ENCODE measurements around the gene GHSR.

GHSR gene, protein sequence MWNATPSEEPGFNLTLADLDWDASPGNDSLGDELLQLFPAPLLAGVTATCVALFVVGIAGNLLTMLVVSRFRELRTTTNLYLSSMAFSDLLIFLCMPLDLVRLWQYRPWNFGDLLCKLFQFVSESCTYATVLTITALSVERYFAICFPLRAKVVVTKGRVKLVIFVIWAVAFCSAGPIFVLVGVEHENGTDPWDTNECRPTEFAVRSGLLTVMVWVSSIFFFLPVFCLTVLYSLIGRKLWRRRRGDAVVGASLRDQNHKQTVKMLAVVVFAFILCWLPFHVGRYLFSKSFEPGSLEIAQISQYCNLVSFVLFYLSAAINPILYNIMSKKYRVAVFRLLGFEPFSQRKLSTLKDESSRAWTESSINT

DNA sequence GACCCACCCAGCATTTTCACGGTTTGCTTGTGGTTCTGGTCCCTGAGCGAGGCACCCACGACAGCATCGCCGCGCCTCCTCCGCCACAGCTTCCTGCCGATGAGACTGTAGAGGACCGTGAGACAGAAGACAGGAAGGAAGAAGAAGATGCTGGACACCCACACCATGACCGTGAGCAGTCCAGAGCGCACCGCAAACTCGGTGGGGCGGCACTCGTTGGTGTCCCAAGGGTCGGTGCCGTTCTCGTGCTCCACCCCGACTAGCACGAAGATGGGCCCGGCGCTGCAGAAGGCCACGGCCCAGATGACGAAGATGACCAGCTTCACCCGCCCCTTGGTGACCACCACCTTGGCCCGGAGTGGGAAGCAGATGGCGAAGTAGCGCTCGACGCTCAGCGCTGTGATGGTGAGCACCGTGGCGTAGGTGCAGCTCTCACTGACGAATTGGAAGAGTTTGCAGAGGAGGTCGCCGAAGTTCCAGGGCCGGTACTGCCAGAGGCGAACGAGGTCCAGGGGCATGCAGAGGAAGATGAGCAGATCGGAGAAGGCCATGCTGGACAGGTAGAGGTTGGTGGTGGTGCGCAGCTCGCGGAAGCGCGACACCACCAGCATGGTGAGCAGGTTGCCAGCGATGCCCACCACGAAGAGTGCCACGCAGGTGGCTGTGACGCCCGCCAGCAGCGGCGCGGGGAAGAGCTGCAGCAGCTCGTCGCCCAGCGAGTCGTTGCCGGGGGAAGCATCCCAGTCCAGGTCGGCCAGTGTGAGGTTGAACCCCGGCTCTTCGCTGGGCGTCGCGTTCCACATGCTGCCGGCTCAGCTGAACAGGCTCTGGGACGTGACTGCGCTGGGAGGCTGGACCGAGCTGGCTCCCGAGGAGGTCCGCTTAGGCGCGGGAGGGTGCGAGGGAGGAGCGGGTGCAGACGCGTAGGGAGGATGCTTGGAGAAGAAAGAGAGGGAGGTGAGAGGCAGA, at the start of gene GHSR:
GHSR (minus strand) TSS at position 846 of the 969 bp plus-strand sequence; CDS start at position 803, 43 bp downstream.
- DNase-seq = no peak

DNA sequence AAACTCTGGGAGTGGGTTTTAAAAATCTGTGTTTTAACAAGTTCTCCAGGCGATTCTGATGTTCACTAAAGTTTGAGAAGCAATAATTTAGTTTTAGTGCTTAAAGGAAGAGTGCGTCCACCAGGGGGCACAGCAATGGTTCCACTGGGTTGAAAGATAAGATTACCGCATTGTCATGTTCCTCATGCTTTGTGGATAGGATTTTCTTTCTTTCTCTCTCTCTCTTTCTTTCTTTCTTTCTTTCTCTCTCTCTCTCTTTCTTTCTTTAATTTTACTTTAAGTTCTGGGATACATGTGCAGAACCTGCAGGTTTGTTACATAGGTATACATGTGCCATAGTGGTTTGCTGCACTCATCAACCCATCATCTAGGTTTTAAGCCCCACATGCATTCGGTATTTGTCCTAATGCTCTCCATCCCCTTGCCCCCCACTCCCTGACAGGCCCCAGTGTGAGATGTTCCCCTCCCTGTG, 42.0 kb upstream of the GHSR start:
- DNase-seq = peak; percentile 69

DNA sequence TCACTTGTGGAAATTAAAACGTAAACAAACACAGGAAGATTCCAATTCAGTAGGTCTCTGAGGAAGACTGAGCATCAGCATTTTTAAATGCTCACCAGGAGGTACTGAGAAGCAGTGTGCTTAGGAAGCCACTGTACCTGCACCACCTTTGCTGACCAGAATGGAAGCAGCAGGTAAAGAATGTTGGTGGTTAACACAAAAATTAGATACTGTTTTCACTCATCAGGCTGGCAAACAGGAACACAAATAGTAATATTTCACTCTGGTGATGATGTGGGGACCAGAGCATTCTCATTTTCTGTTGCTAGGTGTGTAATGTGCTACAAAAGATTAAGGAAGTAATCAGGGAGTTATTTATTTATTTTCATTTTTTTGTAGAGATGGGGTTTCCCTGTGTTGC, 29.9 kb upstream of the GHSR start:
- no peak for DNase-seq

DNA sequence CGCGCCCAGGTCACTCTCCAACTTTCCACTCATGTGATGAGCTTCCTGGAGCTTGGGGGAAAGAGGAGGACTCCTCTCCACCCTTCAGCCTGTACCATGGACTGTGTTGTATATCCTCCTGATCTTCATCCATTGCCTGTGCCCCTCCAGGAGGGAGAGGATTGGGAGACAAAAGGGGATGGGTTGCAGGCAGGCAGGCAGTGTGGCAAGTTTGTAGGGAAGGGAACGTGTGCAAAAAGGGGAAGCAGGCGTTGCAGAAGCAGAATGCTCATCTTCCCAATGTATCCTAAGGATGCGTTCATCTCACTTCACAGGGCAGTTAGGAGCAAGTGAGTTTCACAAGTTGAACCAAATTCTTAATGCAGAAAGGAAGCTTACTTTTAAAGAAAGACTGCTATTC, 28.1 kb upstream of the GHSR start:
- no peak for DNase-seq

DNA sequence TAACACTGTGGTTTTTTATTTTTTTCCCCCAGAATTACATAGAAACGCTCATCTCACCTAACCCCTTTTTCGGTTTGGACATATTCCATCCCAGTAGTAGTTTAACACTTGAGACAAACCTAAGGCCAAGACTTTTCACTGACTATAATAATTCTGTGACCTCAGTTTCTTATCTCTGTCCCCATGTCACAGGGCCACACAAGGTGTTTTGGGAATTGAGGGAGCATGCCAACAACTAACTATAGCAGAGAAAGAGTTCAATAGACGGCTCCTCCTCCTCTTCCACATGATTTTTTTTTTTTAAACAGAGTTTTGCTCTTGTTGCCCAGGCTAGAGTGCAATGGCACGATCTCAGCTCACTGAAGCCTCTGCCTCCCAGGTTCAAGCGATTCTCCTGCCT, 27.4 kb upstream of the GHSR start:
- DNase-seq = no peak

DNA sequence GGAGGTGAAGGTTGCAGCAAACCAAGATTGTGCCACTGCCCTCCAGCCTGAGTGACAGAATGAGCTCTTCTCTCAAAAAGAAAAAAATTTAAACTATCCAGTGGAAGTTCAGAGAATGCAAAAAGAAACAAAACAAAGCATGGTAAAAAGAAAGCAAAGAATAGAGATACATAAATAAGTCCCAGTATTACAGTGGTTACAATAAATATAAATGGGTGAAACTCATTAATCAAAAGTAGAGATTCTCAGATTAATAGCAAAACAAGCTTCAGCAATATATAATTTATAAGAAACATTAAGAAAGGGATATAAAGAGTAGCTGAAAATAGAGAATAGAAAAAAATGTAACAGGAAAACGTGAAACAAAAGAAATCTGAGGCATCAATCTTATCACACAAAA, 23.6 kb upstream of the GHSR start:
- DNase-seq = no peak

DNA sequence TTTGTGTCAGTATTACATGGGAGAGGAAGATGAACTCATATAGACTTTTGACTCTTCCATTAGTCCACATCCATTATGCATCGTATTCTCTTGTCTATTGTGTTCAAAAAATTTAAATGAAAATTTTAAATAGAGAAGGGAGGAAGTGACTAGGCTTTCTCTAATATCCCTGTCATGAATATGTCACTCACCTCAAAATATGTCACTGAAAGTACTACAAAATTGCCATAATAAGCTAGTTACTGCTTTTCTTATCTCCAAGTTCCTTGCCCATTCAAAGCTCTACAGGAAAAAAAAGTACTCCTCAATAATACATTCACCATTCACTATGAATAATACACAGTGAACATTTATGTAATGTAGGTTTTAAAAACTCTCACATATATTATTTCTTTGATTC, 22.3 kb upstream of the GHSR start:
- DNase-seq = no peak

DNA sequence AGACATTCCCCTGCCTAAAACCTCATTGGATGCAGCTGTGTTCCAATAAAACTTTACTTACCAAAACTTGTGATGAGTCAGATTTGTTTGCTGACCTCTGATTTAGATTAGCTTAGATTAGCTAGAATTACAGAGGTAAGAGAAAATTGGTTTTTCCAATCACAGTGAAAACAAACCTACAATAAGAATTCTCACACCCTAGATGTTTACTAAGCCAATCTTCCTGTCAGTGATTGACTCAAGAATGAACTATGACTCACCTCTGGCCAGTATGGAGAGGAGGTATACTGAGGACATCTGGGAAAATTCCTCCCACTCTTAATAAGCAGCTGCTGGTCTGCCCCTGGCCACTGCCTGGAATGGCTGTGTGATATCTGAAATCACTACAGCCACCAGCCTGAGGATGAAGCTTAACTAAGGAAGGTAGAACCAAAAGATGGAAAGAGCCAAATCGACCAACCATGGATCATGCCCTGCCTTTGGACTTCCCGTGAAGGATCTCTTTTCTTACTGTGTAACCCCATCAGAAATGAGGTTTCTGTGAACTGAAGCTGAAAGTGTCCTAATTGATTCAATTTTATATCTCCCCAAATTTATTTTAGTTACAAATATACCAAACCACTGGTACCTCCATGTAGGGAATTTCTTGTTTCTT, 19.0 kb upstream of the GHSR start:
- DNase-seq = no peak

DNA sequence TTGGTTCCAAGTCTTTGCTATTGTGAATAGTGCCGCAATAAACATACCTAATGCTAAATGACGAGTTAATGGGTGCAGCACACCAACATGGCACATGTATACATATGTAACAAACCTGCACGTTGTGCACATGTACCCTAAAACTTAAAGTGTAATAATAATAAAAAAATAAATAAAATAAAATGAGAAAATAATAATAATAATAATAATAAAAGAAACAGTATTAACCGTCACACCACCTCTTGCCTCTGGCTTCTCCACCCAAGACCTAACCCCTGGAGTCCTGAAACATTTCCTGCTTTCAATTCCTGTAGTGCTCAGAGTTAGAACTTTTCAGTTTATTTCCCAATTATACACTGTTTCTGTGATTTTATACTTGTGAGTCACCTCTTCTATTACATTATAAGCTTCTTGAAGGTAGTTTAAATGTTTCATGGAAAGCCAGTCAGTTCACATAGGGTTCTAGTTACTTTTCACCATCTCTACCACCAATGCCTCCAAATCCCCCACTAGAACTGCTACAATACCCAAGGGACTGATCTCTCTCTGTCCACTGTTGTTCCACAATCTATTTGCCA, 18.4 kb upstream of the GHSR start:
- DNase-seq = no peak

DNA sequence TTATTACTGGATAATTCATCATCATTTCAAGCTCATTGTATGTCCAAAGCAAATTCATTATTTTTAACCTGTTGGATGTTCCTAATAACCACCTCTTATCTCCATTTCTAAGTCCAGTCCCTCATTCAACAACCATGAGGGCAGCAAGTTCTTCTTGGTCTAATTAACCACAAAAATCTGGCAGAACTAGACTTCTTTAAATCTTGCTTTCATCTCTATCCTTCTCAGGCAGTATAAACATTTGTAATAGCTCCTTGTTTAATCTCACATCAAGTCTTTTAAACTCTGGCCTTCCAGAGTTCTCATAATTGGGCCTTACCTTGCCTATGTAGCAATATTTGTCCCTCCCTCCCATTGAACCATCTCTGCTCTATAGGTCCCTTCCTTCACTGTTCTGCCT, 17.0 kb upstream of the GHSR start:
- DNase-seq = no peak

DNA sequence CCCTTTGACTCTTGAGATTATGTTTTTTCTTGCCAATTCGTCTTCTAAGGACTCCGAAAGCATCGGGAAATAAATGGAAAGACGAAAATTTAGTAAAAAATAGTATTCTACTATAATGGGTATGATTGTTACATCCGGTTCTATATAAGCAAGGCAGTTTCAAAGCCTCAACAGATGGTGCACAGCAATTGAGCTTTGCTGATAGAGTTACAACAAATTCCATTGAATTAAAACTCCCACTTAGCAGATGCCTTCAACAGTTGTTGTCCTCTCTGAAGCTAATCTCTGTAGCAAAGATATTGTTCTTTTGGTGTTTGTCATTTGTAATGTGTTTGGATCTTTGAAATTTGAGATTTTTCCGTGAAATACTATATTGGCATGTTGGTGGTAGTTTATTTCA, 16.1 kb upstream of the GHSR start:
- DNase-seq = no peak

DNA sequence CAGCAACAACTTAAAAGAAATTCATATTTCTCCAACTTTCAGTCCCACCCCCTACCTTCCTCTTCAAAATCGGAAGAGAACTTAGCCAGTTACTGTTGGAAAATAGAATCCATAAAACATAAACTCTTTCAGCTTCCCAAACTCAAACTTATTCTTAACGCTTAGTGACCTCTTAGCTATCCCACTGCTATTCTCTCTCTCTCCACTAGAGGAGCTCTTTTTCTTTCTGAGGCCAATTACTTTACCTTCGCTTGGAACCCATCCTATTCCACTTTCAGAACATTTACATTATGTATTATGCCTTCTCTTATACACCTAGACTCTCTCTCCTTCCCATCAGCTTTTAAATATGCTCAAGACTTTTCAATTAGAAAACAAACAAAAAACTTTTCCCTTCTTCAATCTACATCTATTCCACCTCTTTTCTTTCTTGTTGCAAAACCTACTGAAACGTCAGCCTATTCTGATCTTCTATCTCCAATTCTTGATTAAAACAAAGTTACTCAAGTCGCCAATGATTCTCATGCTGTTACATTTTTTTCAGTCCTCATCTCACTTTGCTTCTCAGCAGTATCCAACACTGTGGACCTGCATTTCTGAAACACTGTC, 13.4 kb upstream of the GHSR start:
- DNase-seq = no peak

DNA sequence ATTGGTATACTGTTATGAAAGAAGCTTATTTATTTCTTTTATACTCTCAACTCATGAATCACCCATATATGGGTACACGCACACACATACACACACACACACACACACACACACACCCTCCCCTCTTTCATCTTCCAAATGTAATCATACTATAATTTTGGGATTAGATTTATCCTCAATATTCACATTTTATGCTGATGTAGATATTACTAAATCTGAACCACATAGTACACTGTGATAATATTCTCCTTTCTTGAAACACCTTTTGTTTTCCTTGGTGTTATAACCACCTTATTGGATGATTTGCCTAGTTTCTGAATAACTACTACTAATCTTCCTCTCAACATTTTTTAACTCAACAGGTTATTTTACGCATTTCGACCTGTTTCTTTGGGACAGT, 8.1 kb upstream of the GHSR start:
- DNase-seq = no peak

DNA sequence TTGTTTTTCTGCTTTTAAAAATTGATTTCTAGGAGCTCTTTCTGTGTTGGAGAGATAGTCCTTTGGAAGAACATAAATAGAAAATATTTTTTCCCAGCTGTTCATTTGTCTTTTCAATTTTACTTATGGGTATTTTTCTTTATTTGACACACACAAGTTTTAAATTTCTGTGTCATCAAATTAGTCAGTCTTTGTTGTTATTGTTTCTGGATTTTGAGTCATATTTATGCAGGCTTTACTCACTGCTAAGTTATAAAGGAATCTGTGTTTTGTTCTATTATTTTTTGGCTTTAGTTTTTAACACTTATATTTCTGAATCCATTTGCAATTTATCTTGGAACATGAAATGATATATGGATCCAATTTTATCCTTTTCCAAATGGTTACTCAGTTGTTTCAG, 5.9 kb upstream of the GHSR start:
- DNase-seq = no peak

DNA sequence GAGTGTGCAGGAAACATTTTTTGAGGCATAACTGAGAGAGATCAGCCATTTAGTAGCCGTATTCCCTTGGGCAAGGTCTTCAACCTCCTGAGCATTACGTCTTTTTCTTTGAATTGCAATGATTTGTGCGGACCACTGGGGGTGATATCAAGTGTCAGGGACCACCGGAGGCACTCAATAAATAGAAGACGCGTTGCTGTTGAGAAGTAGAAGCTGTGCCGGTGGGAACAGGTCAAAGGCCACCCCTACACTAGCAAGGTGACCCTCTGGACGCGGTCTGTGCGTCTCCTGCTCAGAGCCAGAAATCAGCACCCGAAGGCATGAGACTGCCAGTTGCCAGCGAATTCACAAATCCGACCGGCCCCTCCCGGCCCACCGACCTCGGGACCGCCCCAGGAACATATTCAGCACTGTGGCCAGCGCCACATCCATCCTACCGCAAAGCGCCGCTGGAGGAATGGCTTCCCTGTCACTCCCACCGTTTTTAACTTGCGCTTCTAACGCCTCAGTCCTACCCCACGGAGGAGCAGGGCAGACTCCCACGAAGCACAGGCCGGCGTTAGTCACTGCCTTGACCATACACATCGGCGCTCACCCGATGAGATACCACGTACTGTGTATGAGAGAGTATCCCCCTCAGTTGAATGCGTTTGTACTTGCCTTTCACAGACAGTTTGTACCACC, 1.4 kb upstream of the GHSR start:
- DNase-seq = peak; percentile 44

DNA sequence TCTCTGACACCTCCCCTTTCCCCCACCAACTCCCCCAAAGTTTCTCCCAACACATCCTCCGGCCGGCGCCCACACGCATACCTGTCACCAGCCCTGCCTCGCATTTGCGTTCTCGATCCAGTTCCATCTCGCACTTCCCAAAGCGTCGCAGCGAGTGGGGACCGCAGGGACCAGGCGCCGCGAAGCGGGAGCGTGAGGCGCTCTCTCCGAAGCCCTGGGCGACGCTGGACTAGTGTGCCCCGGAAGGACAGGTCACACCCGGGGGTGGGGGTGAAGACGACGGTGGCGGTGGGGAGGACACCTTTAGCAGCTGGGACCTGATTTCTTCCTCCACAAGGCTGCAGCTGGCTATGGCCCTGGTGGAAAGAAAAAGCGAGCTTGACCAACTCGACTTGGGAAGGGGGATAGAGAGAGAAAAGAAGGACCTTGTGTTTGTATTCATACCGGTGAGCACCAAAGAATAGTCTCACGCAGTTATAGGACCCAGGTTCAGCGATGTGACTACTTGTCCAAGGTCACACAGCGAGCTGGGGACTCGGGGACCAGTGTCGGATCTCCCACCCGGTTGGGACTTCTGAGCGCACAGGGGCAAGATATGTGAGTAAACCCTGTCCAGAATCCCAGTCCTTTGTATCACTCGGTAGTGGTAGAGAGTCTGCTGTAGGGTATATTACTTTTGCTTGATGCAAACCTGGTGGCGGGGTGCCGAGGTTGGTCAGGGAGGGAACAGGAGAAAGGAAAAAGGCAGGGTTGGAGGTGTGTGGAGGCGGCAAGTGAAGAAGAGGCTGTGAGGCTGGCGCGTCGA, 607 bp upstream of the GHSR start:
- DNase-seq = no peak

DNA sequence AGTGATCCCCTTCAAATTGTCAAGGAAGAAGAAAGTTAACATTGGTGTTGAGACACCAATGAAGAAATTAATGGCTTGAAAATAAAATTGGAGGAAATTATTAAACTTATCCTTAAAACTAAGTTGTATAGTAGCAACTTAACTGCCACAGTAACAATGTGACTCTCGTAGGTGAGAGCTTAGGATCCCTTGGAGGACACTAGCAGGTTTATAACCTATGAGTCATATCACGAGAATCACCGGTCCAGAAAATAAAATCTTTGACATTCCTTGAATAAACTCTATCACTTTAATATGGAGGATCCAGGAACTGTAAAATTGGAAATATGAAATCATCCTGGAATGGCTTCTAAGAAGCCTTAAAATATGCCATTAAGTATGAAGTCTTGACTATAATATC, 2.1 kb downstream of the GHSR start:
- no peak for DNase-seq

DNA sequence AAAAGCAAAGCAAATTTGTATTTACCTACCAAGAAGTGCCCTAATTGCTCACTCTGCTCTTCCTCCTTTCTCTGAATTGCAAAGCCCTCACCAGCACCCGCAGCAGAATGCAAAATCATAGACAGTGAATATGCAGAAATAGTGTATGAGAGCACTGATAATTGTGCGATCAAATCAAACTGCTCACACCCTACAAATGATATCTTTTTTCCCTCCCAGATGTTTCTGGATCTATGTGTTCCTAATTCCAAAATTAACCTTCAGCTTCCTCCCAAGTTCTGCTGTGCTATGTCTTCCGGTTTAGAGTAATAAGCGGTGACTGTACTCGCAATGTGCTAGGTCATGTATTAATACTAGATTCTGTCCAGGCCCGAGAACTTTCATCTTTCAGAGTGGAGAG, 3.4 kb downstream of the GHSR start:
- no peak for DNase-seq

DNA sequence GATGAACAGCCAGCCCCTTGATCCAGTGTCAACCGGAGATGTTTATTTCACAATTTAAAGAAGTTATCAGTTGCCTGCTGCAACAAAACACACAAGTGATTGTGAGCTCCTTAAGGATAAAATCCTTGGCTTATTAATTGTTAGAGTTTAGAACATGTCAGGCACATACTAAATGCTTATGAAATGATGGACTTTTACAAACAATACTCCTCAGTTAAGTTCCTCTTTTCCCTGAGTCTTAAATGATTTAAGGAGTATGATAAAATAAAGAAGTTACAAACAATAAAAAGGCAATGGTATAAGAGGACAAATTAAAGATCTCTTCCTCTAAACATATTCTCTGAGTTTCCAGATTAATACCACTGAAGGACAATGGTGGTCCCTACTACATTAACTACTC, 5.7 kb downstream of the GHSR start:
- no peak for DNase-seq

DNA sequence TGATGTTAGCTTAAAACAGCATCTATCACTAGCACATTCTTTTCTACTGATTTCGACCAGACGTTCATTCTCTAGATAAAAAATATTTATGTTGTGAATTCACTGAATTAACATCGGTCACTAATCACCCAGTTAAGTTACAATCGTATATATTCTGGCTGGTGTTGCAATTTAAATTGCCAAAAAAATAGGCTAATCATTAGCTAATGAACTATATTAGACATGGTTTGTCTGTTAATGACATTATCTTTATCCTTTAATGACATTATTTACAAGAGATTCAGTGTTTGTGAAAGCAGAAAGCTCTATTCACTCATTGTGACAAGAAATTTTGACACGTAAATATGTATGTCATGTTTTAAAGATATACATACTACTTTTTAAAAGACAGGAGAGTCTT, 6.7 kb downstream of the GHSR start:
- DNase-seq = no peak

DNA sequence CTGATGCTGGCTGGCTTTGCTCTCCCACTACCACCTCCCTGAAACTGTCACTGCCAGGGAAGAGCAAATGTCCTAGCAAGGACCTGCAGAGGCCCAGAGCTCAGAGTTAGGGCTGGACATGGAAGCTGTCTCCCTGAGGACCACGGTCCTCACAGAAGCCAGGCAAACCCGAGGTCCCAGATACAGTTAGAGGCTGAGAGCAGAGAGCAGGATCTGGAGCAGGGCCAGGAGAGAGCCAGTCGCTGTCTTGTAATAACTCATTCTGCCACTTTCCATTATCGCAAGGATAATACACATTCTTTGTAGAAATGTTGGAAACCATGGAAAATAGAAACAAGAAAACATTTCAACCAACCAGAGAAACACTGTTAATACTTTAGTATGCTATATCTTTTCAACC, 10.1 kb downstream of the GHSR start:
- no peak for DNase-seq
